Measurements from ENCODE around the gene KIF2C.
"Not testable (repeated sequence)": the region's sequence is repeated elsewhere in the genome, so short reads cannot be mapped to it uniquely, and the experiment has no call there.

KIF2C gene

GRCh38 chr1:44739307-44740178, at the start of gene KIF2C:
Gene KIF2C (plus strand): TSS chr1:44739837. CDS start chr1:44739933, 96 bp downstream.
- DNase-seq (ENCODE audit: low read depth) = peak; percentile 97

- no peak for DNase-seq (ENCODE audit: low read depth)
These were observed 46.5 kb upstream of the KIF2C start for GRCh38 chr1:44693159-44693558.

GRCh38 chr1:44693900-44694299, 45.7 kb upstream of the KIF2C start:
- no peak for DNase-seq (ENCODE audit: low read depth)

- DNase-seq (ENCODE audit: low read depth) = no peak
These were observed 44.7 kb upstream of the KIF2C start for GRCh38 chr1:44694863-44695478.

GRCh38 chr1:44695671-44696070, 44.0 kb upstream of the KIF2C start:
- DNase-seq (ENCODE audit: low read depth) = no peak

GRCh38 chr1:44696101-44696500, 43.5 kb upstream of the KIF2C start:
- no peak for DNase-seq (ENCODE audit: low read depth)

- no peak for DNase-seq (ENCODE audit: low read depth)
These were observed 42.8 kb upstream of the KIF2C start for GRCh38 chr1:44696789-44697345.

GRCh38 chr1:44698138-44698537, 41.5 kb upstream of the KIF2C start:
- DNase-seq (ENCODE audit: low read depth) = no peak

GRCh38 chr1:44699375-44699774, 40.3 kb upstream of the KIF2C start:
- DNase-seq (ENCODE audit: low read depth) = not testable (repeated sequence)

GRCh38 chr1:44700573-44700972, 39.1 kb upstream of the KIF2C start:
- DNase-seq (ENCODE audit: low read depth) = no peak

GRCh38 chr1:44701141-44701573, 38.5 kb upstream of the KIF2C start:
- DNase-seq (ENCODE audit: low read depth) = no peak

- no peak for DNase-seq (ENCODE audit: low read depth)
These were observed 34.2 kb upstream of the KIF2C start for GRCh38 chr1:44705470-44705869.

GRCh38 chr1:44705938-44706337, 33.7 kb upstream of the KIF2C start:
- DNase-seq (ENCODE audit: low read depth) = no peak

GRCh38 chr1:44707112-44707881, 32.3 kb upstream of the KIF2C start:
- peak; percentile 95 for DNase-seq (ENCODE audit: low read depth)

- DNase-seq (ENCODE audit: low read depth) = peak; percentile 66
These were observed 31.4 kb upstream of the KIF2C start for GRCh38 chr1:44707959-44708831.

GRCh38 chr1:44713321-44713781, 26.3 kb upstream of the KIF2C start:
- no peak for DNase-seq (ENCODE audit: low read depth)

- DNase-seq (ENCODE audit: low read depth) = no peak
These were observed 25.1 kb upstream of the KIF2C start for GRCh38 chr1:44714532-44714931.

GRCh38 chr1:44714944-44715571, 24.6 kb upstream of the KIF2C start:
- peak; percentile 74 for DNase-seq (ENCODE audit: low read depth)

GRCh38 chr1:44717156-44717555, 22.5 kb upstream of the KIF2C start:
- DNase-seq (ENCODE audit: low read depth) = no peak

GRCh38 chr1:44717653-44718052, 22.0 kb upstream of the KIF2C start:
- no peak for DNase-seq (ENCODE audit: low read depth)

- no peak for DNase-seq (ENCODE audit: low read depth)
These were observed 21.5 kb upstream of the KIF2C start for GRCh38 chr1:44718091-44718490.

Data from EH (cell line).